Thymus (tissue), 11 donors: ENCODE measurements around the gene LTN1. TPM values are rescaled to one million over a fixed set of nuclear protein-coding genes. Genes with fewer than 3 reads are reported as not detected.

ENCODE experiments used
- DNase-seq, 9 donors: peaks; one replicate each; pipeline ENCODE4 v3.0.0-alpha.2; 2013; ENCODE audit warnings: low spot score in 9 of 9, low read depth in 6 of 9, missing footprints in 1 of 9
- H3K27ac ChIP-seq, 2 donors: one replicate each; pipeline ENCODE4 v1.5.1; 2013; ENCODE audit warnings: control low read depth in 1 of 2, low read depth in 1 of 2, low read length in 1 of 2, mild to moderate bottlenecking in 1 of 2, moderate library complexity in 1 of 2
- H3K27me3 ChIP-seq, 2 donors: one replicate each; pipeline ENCODE4 v1.5.1; 2013; ENCODE audit warnings: low read length in 1 of 2; ENCODE audit not compliant: control insufficient read depth in 2 of 2, insufficient read depth in 1 of 2
- H3K36me3 ChIP-seq, 2 donors: one replicate each; pipeline ENCODE4 v1.5.1; 2013; ENCODE audit warnings: low read length in 1 of 2, mild to moderate bottlenecking in 1 of 2, moderate library complexity in 1 of 2; ENCODE audit not compliant: control insufficient read depth in 2 of 2, insufficient read depth in 2 of 2
- H3K4me1 ChIP-seq, 2 donors: one replicate each; pipeline ENCODE4 v1.5.1; 2013; ENCODE audit warnings: low read length in 2 of 2; ENCODE audit not compliant: control insufficient read depth in 2 of 2, insufficient read depth in 2 of 2
- H3K4me3 ChIP-seq, 2 donors: one replicate each; pipeline ENCODE4 v1.5.1; 2013; ENCODE audit warnings: low read length in 2 of 2, control low read depth in 1 of 2, mild to moderate bottlenecking in 1 of 2
- H3K9me3 ChIP-seq, 2 donors: one replicate each; pipeline ENCODE4 v1.5.1; 2013; ENCODE audit warnings: low read length in 1 of 2, mild to moderate bottlenecking in 1 of 2; ENCODE audit not compliant: control insufficient read depth in 2 of 2, insufficient read depth in 1 of 2
- WGBS: extraction: QIAGEN DNeasy Blood & Tissue Kit; methylation state at CpG from one replicate; pipeline ENCODE4 v1.1.7; 2013; 5-methylcytosine and 5-hydroxymethylcytosine counted together
- polyA plus RNA-seq: library from polyadenylated mRNA; stranded (reverse); fragments of 200-250 nt; gene quantifications from one replicate; pipeline ENCODE4 v1.2.3, GENCODE V29; 2013
- total RNA-seq: library from RNA; stranded (reverse); fragments of 120-200 nt; gene quantifications from one replicate; pipeline ENCODE4 v1.2.4, GENCODE V29; 2013
- donor health status: healthy.

The LTN1 gene
- total and polyA plus RNA-seq, 2 donors: 10.4 to 20.9 TPM

DNA sequence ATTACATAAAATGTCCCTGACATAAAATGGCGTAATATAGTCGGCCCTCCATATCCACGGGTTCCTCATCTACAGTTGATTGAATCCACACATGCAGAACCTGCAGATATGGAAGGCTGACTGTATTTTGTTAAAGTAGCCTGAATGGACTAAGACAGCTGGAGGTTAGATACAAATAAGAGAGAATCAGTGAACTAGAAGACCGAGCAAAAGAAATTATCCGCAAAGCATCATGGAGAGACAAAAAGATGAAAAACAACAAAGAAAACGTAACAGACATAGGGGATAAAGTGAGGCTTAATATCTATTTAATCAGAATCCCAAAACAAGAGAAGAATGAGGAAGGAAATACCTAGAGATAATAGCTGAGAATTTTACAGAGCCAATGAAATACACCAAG, 20.3 kb downstream of the LTN1 start:
- DNase-seq: no peak
- Histone ChIP-seq H3K27me3 (no peaks in the 10 kb centered on the region), H3K4me1 (no peaks in the 10 kb centered on the region), H3K4me3 (no peak overlapping the region), H3K36me3 (peaks cover 14 to 49% of the 10 kb centered on the region in 2 donors), H3K9me3 (no peaks in the 10 kb centered on the region), H3K27ac (no peak overlapping the region)
- 98% methylated on average over 6 of the region's 6 CpGs for WGBS

DNA sequence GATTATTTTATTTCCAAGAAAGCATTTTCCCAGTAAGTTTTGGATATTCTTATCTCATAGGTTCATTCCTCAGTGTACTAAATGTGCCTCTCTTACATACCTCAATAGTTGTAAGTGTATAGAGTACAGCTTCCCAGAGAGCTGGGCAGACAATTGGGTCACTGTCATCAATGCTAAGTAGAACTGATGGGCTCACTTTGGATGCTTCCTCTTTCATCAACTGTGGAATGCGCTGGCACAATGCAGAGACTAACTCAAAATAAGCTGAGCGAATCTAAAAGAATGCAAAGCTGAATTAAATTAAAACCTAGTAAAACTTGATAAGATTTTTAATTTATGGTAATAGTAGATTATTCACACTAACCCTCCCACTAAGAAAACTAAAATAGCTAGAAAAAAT, 21.5 kb downstream of the LTN1 start:
- Histone ChIP-seq H3K4me1 (no peaks in the 10 kb centered on the region), H3K4me3 (no peak overlapping the region), H3K36me3 (peaks cover 24 to 51% of the 10 kb centered on the region in 2 donors), H3K9me3 (no peaks in the 10 kb centered on the region), H3K27ac (no peak overlapping the region), H3K27me3 (no peaks in the 10 kb centered on the region)
- DNase-seq: no peak
- WGBS: 99% methylated on average over 2 of the region's 2 CpGs

DNA sequence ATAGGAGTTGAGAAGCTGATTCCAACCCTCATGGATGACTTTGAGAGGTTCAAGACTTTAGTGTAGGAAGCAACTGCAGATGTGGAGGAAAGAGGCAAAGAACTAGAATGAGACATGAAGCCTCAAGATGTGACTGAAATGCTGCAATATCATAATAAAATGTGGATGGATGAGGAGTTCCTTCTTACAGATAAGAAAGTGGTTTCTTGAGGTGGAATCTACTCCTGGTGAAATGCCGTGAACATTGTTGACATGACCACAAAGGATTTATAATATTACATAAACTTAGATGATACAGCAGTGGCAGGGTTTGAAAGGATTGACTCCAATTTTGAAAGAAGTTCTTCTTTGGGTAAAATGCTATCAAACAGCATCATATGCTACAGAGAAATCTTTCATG, 28.8 kb downstream of the LTN1 start:
- Histone ChIP-seq H3K27ac (no peak overlapping the region), H3K4me3 (no peak overlapping the region), H3K27me3 (no peaks in the 10 kb centered on the region), H3K36me3 (peaks cover 38 to 60% of the 10 kb centered on the region in 2 donors), H3K4me1 (no peaks in the 10 kb centered on the region), H3K9me3 (no peaks in the 10 kb centered on the region)
- 95% methylated on average over 1 of the region's 1 CpG for WGBS
- DNase-seq: no peak

DNA sequence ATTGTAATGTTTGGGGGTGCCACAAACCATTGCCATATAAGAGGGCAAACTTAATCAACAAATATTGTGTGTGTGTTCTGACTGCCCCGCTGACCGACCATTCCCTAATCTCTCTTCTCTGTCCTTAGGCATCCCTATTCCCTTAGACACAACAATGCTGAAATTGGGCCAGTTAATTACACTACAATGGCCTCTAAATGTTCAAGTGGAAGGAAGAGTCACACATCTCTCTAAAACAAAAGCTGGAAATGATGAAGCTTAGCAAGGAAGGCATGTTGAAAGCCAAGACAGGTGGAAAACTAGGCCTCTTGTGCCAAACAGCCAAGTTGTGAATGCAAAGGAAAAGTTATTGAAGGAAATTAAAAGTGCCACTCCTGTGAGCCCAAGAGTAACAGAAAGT, 30.2 kb downstream of the LTN1 start:
- H3K27ac ChIP-seq: no peak overlapping the region
- no peaks in the 10 kb centered on the region for H3K4me1 ChIP-seq
- H3K27me3 ChIP-seq: no peaks in the 10 kb centered on the region
- peaks cover 40 to 52% of the 10 kb centered on the region in 2 donors for H3K36me3 ChIP-seq
- H3K9me3 ChIP-seq: no peaks in the 10 kb centered on the region
- no peak overlapping the region for H3K4me3 ChIP-seq
- 97% methylated on average over 2 of the region's 2 CpGs for WGBS
- DNase-seq: no peak

DNA sequence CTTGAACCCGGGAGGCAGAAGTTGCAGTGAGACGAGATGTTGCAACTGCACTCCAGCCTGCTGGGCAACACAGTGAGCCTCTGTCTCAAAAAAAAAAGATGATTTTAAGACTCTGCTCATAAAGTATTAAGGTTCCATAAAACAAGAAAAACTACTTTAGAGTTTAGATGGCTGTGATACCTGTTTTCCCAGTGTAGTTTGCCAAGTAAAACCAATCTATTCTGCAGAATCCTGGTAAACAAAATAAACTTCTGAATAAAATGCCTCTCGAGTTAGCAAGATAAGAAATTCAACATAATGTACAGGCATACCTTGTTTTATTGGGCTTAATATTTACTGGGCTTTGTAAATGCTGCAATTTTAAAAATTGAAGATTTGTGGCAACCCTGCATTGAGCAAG, 30.8 kb downstream of the LTN1 start:
- no peak overlapping the region for H3K27ac ChIP-seq
- 91% methylated on average over 3 of the region's 3 CpGs for WGBS
- no peak overlapping the region for H3K4me3 ChIP-seq
- no peak for DNase-seq
- peaks cover 34 to 48% of the 10 kb centered on the region in 2 donors for H3K36me3 ChIP-seq
- no peaks in the 10 kb centered on the region for H3K27me3 ChIP-seq
- no peaks in the 10 kb centered on the region for H3K4me1 ChIP-seq
- no peaks in the 10 kb centered on the region for H3K9me3 ChIP-seq

DNA sequence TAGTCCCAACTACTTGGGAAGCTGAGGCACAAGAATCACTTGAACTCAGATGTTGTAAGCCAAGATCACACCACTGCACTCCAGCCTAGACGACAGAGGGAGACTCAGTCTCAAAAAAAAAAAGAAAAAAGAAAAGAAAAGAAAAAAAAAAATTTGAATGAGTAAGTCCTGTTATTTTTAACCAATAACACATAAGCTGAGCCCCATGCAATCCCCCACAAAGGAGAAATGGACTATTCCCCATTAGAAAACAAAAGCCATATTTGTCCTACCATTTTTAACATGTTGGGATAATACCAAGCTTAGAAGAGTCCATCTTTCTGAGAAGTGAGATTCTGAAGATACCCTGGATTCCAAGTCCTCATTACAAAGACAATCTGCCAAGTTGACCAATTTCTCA, 32.4 kb downstream of the LTN1 start:
- Histone ChIP-seq H3K36me3 (peaks cover 25 to 35% of the 10 kb centered on the region in 2 donors), H3K27ac (no peak overlapping the region), H3K4me1 (no peaks in the 10 kb centered on the region), H3K4me3 (no peak overlapping the region), H3K27me3 (no peaks in the 10 kb centered on the region), H3K9me3 (no peaks in the 10 kb centered on the region)
- WGBS: 100% methylated on average over 1 of the region's 1 CpG
- DNase-seq: no peak

DNA sequence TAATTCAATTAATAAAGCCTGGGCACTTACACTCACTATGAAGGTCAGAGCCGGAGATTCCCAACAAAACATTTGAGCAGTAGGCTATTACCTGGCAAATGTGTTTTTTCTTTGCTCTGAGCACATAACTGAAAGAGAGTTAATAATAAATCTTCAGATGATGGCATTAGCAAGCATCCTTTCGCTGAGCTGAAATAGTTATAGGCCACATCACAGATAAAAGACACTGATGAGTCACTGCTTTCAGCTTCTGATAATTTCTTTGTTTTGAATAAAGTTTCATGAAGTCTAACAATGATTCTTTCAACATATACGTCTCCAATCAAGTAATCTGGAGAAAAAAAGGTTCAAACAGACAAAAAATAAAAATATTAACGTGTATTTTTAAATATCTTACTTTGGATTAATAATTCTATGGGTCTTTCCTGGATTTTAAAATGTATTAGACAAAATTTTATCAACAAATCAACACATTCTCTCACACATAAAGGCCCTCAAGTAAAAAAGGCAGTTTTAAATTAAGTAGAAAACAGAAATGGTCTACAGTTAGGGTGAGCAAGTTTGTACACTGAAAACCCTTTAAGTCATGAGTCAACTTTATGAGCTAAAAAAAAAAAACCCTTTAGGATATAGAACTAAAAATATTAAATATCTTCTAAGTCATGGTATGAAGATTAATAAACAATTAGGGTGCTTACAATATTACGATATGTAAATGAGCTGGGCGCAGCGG, 33.1 kb downstream of the LTN1 start:
- Histone ChIP-seq H3K36me3 (peaks cover 24 to 31% of the 10 kb centered on the region in 2 donors), H3K27me3 (no peaks in the 10 kb centered on the region), H3K27ac (no peak overlapping the region), H3K9me3 (no peaks in the 10 kb centered on the region), H3K4me1 (no peaks in the 10 kb centered on the region), H3K4me3 (no peak overlapping the region)
- no peak for DNase-seq
- WGBS: 97% methylated on average over 7 of the region's 7 CpGs

DNA sequence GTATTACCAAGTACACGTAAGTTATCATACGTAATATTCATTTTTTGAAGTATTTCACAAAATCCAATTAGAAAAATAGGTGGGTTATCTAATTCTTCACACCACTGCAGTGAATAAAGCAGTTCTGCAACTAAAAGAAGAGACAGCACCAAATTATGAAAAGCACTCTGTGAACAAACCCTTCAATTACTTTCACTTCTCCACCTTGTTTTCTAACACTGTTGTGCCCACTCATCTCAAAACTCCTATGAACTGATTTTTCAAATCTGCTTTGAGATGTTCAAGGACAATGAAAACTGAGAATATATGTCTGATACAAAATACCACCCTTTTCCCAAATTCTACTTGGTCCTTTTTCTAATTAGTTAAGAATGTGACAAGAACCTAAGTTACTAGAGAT, 39.4 kb downstream of the LTN1 start:
- Histone ChIP-seq H3K4me1 (no peaks in the 10 kb centered on the region), H3K36me3 (peaks cover 22 to 39% of the 10 kb centered on the region in 2 donors), H3K27me3 (no peaks in the 10 kb centered on the region), H3K4me3 (no peak overlapping the region), H3K9me3 (no peaks in the 10 kb centered on the region), H3K27ac (no peak overlapping the region)
- peak in 1 of 9 donors; percentile 0 for DNase-seq
- 98% methylated on average over 2 of the region's 2 CpGs for WGBS

DNA sequence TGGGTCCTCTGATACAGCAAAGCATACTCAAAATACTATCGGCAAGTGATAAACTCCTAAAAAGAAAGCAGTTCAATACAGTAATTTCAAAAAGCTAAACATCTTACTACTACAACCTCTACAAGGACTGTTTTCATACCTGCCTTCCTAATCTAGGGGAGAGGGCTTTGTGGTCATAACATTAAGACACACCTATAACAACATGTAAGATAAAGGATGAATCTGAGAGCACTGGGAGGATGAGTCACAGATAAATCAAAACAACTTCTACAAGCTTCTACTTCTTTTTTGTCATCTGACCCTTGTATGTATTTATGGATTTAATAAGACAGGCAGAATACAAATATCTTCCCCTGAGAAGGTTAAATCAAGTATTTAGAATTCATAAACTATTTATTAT, 40.0 kb downstream of the LTN1 start:
- Histone ChIP-seq H3K9me3 (no peaks in the 10 kb centered on the region), H3K4me3 (no peak overlapping the region), H3K27ac (no peak overlapping the region), H3K27me3 (no peaks in the 10 kb centered on the region), H3K36me3 (peaks cover 17 to 40% of the 10 kb centered on the region in 2 donors), H3K4me1 (no peaks in the 10 kb centered on the region)
- 97% methylated on average over 1 of the region's 1 CpG for WGBS
- DNase-seq: no peak
